A375 (cell line): ENCODE measurements around the gene ANKMY1. TPM values are rescaled to one million over a fixed set of nuclear protein-coding genes. Genes with fewer than 3 reads are reported as not detected.

Source experiments
- small RNA-seq: library from RNA; depleted of rRNA; stranded (forward); fragments of <200 nt; gene quantifications from one replicate; pipeline ENCODE3, GENCODE V24; 2014
- total RNA-seq: library from RNA; depleted of rRNA; stranded (reverse); fragments of >200 nt; shearing (Covaris generic); gene quantifications from 2 replicates; pipeline ENCODE4 v1.2.3, GENCODE V29; 2014; rRNA removed

The ANKMY1 gene, protein sequence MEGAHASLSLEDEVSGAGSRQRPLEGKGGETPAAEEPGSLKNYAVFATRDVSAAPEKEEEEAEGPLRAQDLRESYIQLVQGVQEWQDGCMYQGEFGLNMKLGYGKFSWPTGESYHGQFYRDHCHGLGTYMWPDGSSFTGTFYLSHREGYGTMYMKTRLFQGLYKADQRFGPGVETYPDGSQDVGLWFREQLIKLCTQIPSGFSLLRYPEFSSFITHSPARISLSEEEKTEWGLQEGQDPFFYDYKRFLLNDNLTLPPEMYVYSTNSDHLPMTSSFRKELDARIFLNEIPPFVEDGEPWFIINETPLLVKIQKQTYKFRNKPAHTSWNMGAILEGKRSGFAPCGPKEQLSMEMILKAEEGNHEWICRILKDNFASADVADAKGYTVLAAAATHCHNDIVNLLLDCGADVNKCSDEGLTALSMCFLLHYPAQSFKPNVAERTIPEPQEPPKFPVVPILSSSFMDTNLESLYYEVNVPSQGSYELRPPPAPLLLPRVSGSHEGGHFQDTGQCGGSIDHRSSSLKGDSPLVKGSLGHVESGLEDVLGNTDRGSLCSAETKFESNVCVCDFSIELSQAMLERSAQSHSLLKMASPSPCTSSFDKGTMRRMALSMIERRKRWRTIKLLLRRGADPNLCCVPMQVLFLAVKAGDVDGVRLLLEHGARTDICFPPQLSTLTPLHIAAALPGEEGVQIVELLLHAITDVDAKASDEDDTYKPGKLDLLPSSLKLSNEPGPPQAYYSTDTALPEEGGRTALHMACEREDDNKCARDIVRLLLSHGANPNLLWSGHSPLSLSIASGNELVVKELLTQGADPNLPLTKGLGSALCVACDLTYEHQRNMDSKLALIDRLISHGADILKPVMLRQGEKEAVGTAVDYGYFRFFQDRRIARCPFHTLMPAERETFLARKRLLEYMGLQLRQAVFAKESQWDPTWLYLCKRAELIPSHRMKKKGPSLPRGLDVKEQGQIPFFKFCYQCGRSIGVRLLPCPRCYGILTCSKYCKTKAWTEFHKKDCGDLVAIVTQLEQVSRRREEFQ
- total RNA-seq, result 8.8 and 11.7 TPM in 2 replicates

DNA sequence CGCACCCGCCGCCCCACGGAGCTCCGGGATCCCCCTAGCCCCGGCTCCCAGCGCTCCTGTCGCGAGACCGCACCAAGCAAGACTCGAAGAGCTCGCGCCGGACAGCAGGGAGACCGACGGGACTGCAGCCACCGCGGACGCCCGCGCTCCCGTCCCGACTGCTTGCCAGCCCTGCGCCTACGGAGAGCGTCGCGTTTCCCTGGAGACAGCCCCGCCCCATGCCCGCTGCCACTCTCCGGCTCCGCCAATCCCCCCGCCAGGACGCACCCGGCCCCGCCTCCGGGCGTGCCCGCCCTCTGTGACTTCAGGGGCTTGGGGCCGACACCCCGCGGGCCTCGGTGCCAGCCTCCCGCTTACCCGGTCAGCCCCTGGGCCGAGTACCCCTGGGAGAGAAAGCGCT, at the start of gene ANKMY1:
Gene ANKMY1, minus strand, starts transcription at position 181 of the 400 bp plus-strand sequence. CDS start 653 bp downstream, outside the sequence.

DNA sequence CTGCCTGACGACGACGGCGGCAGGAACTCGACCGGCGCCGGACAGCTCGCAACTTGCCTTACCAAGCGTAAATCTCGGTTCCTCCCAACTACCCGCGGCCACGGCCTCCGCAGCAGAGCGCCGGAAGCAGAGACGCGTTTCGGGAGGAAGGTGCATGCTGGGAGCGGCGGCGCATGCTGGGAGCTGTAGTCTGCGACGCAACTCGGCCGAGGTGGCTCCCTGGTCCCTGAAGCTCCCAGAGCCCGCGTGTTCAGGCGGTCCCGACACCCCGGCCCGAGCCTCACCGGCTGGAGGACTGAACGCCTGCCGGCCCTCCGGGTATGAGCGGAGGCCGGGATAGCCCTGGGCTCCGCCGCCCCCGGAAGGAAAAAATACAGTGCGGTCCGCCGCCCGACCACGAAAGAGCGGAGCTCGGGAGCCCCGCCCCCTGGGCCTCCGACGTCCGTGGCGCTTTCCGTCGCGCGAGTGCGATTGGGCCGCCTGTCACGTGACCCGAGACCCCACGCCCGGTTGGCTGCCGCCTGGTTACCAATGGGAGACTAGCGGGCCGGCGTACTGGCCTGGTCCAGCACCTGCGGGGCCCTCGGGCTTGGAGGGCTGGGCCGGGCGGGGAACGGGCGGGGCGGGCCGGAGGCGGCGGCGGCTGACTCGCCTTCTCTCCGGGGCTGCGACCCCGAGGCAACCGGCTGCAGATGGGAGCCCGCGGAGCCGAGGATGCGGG, 28.6 kb upstream of the ANKMY1 start, which contains the start of gene CAPN10:
Gene CAPN10, plus strand, starts transcription at position 537 of the 721 bp plus-strand sequence. Its CDS starts 178 bp downstream, at position 715.

DNA sequence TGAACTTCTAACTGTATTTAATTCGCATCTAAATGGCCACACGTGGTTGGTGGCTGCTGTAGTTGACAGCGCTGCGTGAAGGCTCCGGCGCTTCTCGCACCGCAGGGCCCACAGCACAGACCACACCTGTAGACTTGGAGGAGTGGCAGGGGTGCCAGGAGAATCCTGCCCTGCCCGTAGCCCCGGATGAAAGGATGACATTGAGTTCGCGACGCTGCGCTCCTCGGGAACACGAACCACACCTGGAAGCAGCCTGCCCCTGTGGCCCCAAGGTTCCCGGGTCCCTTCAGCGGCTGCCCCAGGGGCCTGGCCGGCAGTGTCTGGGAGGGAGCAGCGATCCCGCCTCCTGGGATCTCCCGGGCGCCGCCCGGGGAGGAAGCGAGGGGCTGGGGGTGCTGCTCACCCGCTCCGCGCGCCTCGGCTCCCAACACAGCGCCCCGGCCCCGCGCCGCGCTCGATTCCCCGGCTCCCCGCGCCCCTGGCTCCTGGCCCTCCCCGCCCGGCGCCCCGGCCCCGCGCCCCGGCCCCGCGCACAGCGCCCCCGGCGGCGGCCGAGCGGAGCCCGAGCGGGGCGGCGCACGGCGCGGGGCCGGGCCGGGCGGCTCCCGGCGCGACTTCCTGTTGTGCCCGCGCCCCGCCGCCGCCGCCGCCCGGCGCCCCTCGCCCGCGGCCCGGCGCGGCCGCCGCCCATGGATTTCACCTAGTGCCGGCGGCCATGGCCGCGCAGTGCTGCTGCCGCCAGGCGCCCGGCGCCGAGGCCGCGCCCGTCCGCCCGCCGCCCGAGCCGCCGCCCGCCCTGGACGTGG, 10.3 kb upstream of the ANKMY1 start, which contains the start of gene RNPEPL1:
Gene RNPEPL1, plus strand, starts transcription at position 613 of the 806 bp plus-strand sequence. Its CDS starts 103 bp downstream, at position 716.

DNA sequence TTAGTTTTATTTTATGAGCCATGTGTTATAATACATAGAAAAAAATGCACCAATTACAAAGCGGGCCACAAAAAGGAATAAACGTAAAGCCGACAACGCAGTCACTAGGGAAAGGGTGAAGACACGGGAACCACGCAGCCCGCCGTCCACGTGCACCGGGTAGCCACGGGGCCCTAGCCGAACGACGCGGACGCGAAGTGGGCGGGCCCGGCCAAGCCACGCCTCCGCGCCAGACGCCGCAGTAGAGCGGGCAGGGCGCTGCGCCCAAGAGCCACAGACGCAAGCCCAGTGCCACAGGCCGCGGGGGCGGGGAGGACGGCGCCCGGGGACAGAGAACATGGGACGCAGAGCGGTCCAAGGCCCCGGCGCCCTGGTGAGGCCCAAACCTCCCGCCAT, 2.3 kb upstream of the ANKMY1 start, which contains the start of gene DUSP28:
Gene DUSP28, plus strand, starts transcription at position 274 of the 396 bp plus-strand sequence. CDS start 328 bp downstream, outside the sequence.

DNA sequence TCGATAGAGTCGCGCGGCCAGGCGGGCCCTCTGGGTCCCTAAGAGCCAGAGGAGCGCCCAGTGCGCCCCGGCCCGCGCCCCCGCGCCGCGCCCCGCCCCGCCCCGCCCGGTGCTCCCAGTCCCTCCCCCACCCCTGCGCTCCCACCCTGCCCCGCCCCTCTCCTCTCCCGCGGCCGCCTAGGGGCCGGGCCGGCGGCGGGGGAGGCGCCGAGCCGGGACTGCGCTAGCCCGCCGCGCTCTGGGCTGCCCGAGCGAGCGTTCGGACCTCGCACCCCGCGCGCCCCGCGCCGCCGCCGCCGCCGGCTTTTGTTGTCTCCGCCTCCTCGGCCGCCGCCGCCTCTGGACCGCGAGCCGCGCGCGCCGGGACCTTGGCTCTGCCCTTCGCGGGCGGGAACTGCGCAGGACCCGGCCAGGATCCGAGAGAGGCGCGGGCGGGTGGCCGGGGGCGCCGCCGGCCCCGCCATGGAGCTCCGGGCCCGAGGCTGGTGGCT, 122.3 kb downstream of the ANKMY1 start, which contains the start of gene GPC1:
Gene GPC1, plus strand, starts transcription at position 207 of the 491 bp plus-strand sequence. Its CDS starts 256 bp downstream, at position 463.

Small RNAs within 50 kb of the gene (small RNA-seq; reads per million reads assigned to genes)
- gene MIR149, result 0.17 reads per million

Other genes starting within 250 kb of the ANKMY1 start
- 20.5 and 27.2 TPM in 2 replicates for gene GPC1, start 122.3 kb downstream of the ANKMY1 start, total RNA-seq
- gene DUSP28, start 2.4 kb upstream of the ANKMY1 start, total RNA-seq, result 5.9 and 6.7 TPM in 2 replicates
- 9.3 and 19.0 TPM in 2 replicates for gene RNPEPL1, start 10.5 kb upstream of the ANKMY1 start, total RNA-seq
- gene CAPN10, start 28.7 kb upstream of the ANKMY1 start, total RNA-seq, result 22.7 and 28.2 TPM in 2 replicates
- gene GPR35, start 67.5 kb upstream of the ANKMY1 start, total RNA-seq, result 0.16 and 0.19 TPM in 2 replicates
- not detected in 2 replicates for gene AQP12B, start 124.9 kb upstream of the ANKMY1 start, total RNA-seq
- gene AQP12A, start 133.9 kb upstream of the ANKMY1 start, total RNA-seq, result not detected in 2 replicates